Panc1 (cell line): ENCODE data around the gene RBM19. TPM values are rescaled to one million over a fixed set of nuclear protein-coding genes. Genes with fewer than 3 reads are reported as not detected.

Experiments used
- ATAC-seq: fragments of 200-7000 bp; cut with Tn5 transposase; 2 replicates; pipeline ENCODE4 v1.9.1; 2020; ENCODE audit warnings: mild to moderate bottlenecking, moderate library complexity
- BruUV-seq: library from RNA; stranded (reverse); fragments of 400-500 nt; replicated peaks from 2 replicates; lab custom pipeline; 2021; lab: Mats Ljungman, UMichigan
- CTCF ChIA-PET: fragments of 300-600 bp; sonication (Branson Sonifier 250); formaldehyde crosslinking; loops from one replicate; lab custom pipeline; 2022; ENCODE audit warnings: antibody characterized with exemption; lab: Charles Lee
- POLR2A ChIA-PET: fragments of 300-600 bp; sonication (Branson Sonifier 250); formaldehyde crosslinking; loops from one replicate; lab custom pipeline; 2022; ENCODE audit warnings: antibody characterized with exemption; lab: Charles Lee
- DNase-seq: peaks from one replicate; pipeline ENCODE4 v3.0.0-alpha.2; 2010; ENCODE audit warnings: low read depth, low spot score
- H3K27ac ChIP-seq: 2 replicates; pipeline ENCODE4 v1.5.1; 2011; ENCODE audit warnings: mild to moderate bottlenecking, low read length, inconsistent platforms
- H3K27me3 ChIP-seq: fragments of 200-500 bp; sonication (Bioruptor generic); 2 replicates; pipeline ENCODE4 v1.6.0; 2014; ENCODE audit warnings: low read length, inconsistent platforms; ENCODE audit not compliant: control insufficient read depth, insufficient read depth
- H3K36me3 ChIP-seq: fragments of 200-500 bp; sonication (Bioruptor generic); 2 replicates; pipeline ENCODE4 v1.5.1; 2014; ENCODE audit warnings: inconsistent platforms, mild to moderate bottlenecking, low read length, moderate library complexity; ENCODE audit not compliant: control insufficient read depth, insufficient read depth
- H3K4me1 ChIP-seq: 2 replicates; pipeline ENCODE4 v1.5.1; 2011; ENCODE audit warnings: inconsistent platforms, mild to moderate bottlenecking, low read length, moderate library complexity; ENCODE audit not compliant: control insufficient read depth, insufficient read depth
- H3K4me3 ChIP-seq, 2 experiments: 2 replicates each; pipeline ENCODE4 v1.5.1; 2011 to 2012; ENCODE audit warnings: low read depth in 2 of 2, low read length in 2 of 2, mild to moderate bottlenecking in 2 of 2, inconsistent platforms in 1 of 2, moderate library complexity in 1 of 2
- H3K9me3 ChIP-seq: fragments of 200-500 bp; sonication (Bioruptor generic); 2 replicates; pipeline ENCODE4 v1.5.1; 2014; ENCODE audit warnings: low read depth, mild to moderate bottlenecking, inconsistent platforms, low read length, moderate library complexity; ENCODE audit not compliant: control insufficient read depth, insufficient read depth
- POLR2AphosphoS5 ChIP-seq: IDR thresholded peaks from 2 replicates; pipeline ENCODE4 v1.6.1; 2012; ENCODE audit warnings: mild to moderate bottlenecking, low read depth, low read length, moderate library complexity
- SIN3A ChIP-seq: IDR thresholded peaks from 2 replicates; pipeline ENCODE4 v1.6.1; 2012; ENCODE audit warnings: low read depth, mild to moderate bottlenecking, low read length, moderate library complexity, borderline replicate concordance; ENCODE audit not compliant: insufficient read depth
- TCF7L2 ChIP-seq: IDR thresholded peaks from 2 replicates; pipeline ENCODE4 v1.6.1; 2011; ENCODE audit warnings: mild to moderate bottlenecking, low read depth, low read length, inconsistent platforms
- in situ Hi-C: cut with HindIII; loops from 2 replicates; pipeline ENCODE4 v1.10.0; 2016; ENCODE audit warnings: low sequenced_read_pairs, low pct_unique_long_range_greater_than_20kb
- intact Hi-C: fragments of 100-400 bp; cut with micrococcal nuclease; formaldehyde crosslinking; loops from one replicate; pipeline ENCODE4 v1.10.0; 2022; ENCODE audit not compliant: unreplicated experiment
- total RNA-seq: library from RNA; stranded (reverse); gene quantifications from one replicate; pipeline ENCODE4 v1.2.1, GENCODE V29; 2021; ENCODE audit not compliant: unreplicated experiment
- TF ChIP-seq, protein P1 (sequence below): fragments of 450-650 bp; IDR thresholded peaks from 2 replicates; pipeline ENCODE4 v1.5.1; 2017; ENCODE audit warnings: mild to moderate bottlenecking
- TF ChIP-seq, protein P2 (sequence below), 2 experiments: IDR thresholded peaks; 2 replicates each; pipeline ENCODE4 v1.6.1; 2011 to 2012; ENCODE audit warnings: low read depth in 2 of 2, control low read depth in 1 of 2, low read length in 1 of 2, mild to moderate bottlenecking in 1 of 2, moderate library complexity in 1 of 2; ENCODE audit not compliant: insufficient read depth in 1 of 2

RBM19 gene
- total RNA-seq, 1 experiment from 2014 or later, result 44.8 TPM

DNA sequence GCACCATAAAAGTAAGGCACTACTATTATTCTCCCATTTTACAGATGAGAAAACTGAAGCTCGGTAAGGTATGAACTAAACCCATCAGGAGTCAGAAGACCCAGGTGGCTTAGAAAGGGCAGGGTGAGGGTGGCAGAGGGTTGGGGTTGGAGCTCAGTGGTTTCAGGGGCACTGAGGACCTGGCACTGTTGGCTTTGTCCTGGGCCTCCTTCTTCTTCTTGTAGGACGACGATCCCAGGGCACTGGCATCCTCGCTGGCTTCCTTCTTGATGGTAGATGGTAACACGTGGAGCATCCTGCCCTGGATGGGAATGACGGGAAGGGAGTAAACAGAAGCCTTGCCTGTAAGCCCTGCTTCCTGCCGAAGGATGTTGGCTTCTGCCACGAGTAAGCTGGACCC is 19.9 kb downstream of the RBM19 start:
- H3K27me3 ChIP-seq, result no peaks in the 10 kb centered on the region
- BruUV-seq, result no TSS peak
- no peak for DNase-seq
- H3K4me1 ChIP-seq, result no peaks in the 10 kb centered on the region
- no peak overlapping the region for H3K27ac ChIP-seq
- ChIA-PET POLR2A (no interaction called here), CTCF (no interaction called here)
- ATAC-seq, result no peak
- TF ChIP-seq POLR2AphosphoS5 (no peak), SIN3A (no peak), TCF7L2 (no peak)
- TF ChIP-seq, protein P1, sequence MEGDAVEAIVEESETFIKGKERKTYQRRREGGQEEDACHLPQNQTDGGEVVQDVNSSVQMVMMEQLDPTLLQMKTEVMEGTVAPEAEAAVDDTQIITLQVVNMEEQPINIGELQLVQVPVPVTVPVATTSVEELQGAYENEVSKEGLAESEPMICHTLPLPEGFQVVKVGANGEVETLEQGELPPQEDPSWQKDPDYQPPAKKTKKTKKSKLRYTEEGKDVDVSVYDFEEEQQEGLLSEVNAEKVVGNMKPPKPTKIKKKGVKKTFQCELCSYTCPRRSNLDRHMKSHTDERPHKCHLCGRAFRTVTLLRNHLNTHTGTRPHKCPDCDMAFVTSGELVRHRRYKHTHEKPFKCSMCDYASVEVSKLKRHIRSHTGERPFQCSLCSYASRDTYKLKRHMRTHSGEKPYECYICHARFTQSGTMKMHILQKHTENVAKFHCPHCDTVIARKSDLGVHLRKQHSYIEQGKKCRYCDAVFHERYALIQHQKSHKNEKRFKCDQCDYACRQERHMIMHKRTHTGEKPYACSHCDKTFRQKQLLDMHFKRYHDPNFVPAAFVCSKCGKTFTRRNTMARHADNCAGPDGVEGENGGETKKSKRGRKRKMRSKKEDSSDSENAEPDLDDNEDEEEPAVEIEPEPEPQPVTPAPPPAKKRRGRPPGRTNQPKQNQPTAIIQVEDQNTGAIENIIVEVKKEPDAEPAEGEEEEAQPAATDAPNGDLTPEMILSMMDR, result no peak
- TF ChIP-seq, protein P2, sequence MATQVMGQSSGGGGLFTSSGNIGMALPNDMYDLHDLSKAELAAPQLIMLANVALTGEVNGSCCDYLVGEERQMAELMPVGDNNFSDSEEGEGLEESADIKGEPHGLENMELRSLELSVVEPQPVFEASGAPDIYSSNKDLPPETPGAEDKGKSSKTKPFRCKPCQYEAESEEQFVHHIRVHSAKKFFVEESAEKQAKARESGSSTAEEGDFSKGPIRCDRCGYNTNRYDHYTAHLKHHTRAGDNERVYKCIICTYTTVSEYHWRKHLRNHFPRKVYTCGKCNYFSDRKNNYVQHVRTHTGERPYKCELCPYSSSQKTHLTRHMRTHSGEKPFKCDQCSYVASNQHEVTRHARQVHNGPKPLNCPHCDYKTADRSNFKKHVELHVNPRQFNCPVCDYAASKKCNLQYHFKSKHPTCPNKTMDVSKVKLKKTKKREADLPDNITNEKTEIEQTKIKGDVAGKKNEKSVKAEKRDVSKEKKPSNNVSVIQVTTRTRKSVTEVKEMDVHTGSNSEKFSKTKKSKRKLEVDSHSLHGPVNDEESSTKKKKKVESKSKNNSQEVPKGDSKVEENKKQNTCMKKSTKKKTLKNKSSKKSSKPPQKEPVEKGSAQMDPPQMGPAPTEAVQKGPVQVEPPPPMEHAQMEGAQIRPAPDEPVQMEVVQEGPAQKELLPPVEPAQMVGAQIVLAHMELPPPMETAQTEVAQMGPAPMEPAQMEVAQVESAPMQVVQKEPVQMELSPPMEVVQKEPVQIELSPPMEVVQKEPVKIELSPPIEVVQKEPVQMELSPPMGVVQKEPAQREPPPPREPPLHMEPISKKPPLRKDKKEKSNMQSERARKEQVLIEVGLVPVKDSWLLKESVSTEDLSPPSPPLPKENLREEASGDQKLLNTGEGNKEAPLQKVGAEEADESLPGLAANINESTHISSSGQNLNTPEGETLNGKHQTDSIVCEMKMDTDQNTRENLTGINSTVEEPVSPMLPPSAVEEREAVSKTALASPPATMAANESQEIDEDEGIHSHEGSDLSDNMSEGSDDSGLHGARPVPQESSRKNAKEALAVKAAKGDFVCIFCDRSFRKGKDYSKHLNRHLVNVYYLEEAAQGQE (IDR thresholded peaks at IDR 0.05; ENCODE audit: insufficient read depth in 1 of 2, low read depth in 2 of 2, low read length in 1 of 2), result no peak
- no peak overlapping the region for H3K4me3 ChIP-seq
- in situ Hi-C loops, result no loop called here
- intact Hi-C loops, result no loop called here
- no peaks in the 10 kb centered on the region; the same call in 1 of the 2 replicates for H3K36me3 ChIP-seq
- H3K9me3 ChIP-seq, result no peaks in the 10 kb centered on the region

DNA sequence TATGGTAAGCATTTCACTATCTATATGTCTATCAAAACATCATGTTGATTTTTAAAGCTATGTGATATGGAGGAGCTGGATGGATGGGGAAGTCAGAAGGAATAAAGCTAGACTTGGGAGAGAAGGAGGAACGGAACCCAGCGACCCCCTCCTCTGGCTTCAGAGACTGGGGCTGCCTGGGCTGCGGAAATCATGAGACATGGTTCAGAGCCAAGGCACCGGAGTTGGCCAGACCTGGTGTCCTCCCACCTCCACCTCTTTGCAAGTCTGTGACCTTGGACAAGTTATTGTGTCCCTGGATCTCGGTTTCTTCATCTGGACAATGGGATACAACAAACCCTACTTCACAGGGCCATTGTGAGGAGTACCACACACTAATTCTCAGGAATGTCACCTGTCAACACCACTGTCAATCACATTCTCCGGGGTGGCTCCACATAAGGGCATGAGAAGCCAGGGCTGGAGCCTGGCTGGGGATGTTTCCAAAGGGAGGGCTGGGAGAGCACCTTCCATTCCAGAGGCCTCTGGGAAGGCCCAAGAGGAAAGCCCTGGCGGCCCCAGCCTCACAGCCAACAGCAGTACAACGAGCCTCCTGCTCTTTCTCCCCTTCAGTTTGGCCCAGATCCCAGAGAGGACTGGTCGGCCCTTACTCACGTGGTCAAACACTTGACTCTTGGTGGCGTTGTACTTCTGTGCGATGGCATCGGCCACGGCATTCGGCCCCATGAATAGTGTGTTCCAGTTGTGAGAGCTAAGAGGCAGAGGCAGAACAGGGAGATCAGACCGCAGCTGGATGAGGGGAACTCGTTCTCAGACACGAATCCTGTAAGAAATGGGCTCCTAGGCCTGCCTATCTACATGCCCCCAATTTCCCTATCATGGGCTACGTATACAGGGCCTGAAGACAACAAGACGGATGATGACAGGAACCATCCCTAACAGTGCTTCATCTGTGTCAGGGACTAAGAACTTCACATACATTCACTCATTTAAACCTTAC is 20.7 kb downstream of the RBM19 start:
- no peaks in the 10 kb centered on the region for H3K9me3 ChIP-seq
- ChIA-PET POLR2A (no interaction called here), CTCF (no interaction called here)
- H3K27me3 ChIP-seq, result no peaks in the 10 kb centered on the region
- DNase-seq (no peak), ATAC-seq (no peak)
- H3K36me3 ChIP-seq, result no peaks in the 10 kb centered on the region; the same call in 1 of the 2 replicates
- H3K27ac ChIP-seq, result no peak overlapping the region
- no peaks in the 10 kb centered on the region for H3K4me1 ChIP-seq
- TF ChIP-seq, protein P1, result no peak
- TF ChIP-seq TCF7L2 (no peak), POLR2AphosphoS5 (no peak), SIN3A (no peak)
- TF ChIP-seq, protein P2 (IDR thresholded peaks at IDR 0.05; ENCODE audit: insufficient read depth in 1 of 2, low read depth in 2 of 2, low read length in 1 of 2), result no peak
- in situ Hi-C loops (no loop called here), intact Hi-C loops (no loop called here)
- BruUV-seq, result no TSS peak
- no peak overlapping the region for H3K4me3 ChIP-seq
